ENCODE data around the gene GSE1.

- TF ChIP-seq CTCF (IDR thresholded peaks at IDR 0.05; ENCODE audit: poor library complexity) (no peak), EZH2 (IDR thresholded peaks at IDR 0.05; ENCODE audit: borderline replicate concordance) (no peak)
Observed at GRCh38 chr16:85645021-85645589, 32.0 kb downstream of the GSE1 start.
